Liver (tissue), 3 donors: ENCODE results near the gene F7.

Experiments used
- ATF3 ChIP-seq: IDR thresholded peaks from 2 replicates; pipeline ENCODE4 v1.6.1; 2016; ENCODE audit warnings: antibody characterized with exemption
- FOXA1 ChIP-seq: IDR thresholded peaks from 2 replicates; pipeline ENCODE4 v1.6.1; 2016; ENCODE audit warnings: antibody characterized with exemption
- HNF4A ChIP-seq, 2 donors: conservative IDR thresholded peaks; 2 replicates each; pipeline ENCODE4 v1.6.1; 2016; ENCODE audit warnings: antibody characterized with exemption in 2 of 2, mild to moderate bottlenecking in 2 of 2
- JUND ChIP-seq, 2 donors: IDR thresholded peaks; 2 replicates each; pipeline ENCODE4 v1.6.1; 2016; ENCODE audit warnings: antibody characterized with exemption in 2 of 2
- RAD21 ChIP-seq, 2 donors: IDR thresholded peaks; 2 replicates each; pipeline ENCODE4 v1.6.1; 2016; ENCODE audit warnings: antibody characterized with exemption in 2 of 2, mild to moderate bottlenecking in 2 of 2
- REST ChIP-seq: IDR thresholded peaks from 2 replicates; pipeline ENCODE4 v1.6.1; 2016; ENCODE audit warnings: antibody characterized with exemption, mild to moderate bottlenecking
- SP1 ChIP-seq: IDR thresholded peaks from 2 replicates; pipeline ENCODE4 v1.6.1; 2018; ENCODE audit warnings: antibody characterized with exemption, mild to moderate bottlenecking
- TAF1 ChIP-seq: conservative IDR thresholded peaks from 2 replicates; pipeline ENCODE4 v1.6.1; 2016; ENCODE audit warnings: antibody characterized with exemption, mild to moderate bottlenecking
- YY1 ChIP-seq: IDR thresholded peaks from 2 replicates; pipeline ENCODE4 v1.6.1; 2016; ENCODE audit warnings: antibody characterized with exemption, mild to moderate bottlenecking
- ZBTB33 ChIP-seq: IDR thresholded peaks from 2 replicates; pipeline ENCODE4 v1.6.1; 2016; ENCODE audit warnings: antibody characterized with exemption
- TF ChIP-seq, protein P1 (sequence below): fragments of 150-350 bp; IDR thresholded peaks from 2 replicates; pipeline ENCODE4 v1.5.1; 2017; ENCODE audit warnings: improper control_type of control experiment, low read depth, low read length; ENCODE audit not compliant: missing input control
- donor health status: healthy.
- donor health status: healthy.

- TF ChIP-seq, protein P1, sequence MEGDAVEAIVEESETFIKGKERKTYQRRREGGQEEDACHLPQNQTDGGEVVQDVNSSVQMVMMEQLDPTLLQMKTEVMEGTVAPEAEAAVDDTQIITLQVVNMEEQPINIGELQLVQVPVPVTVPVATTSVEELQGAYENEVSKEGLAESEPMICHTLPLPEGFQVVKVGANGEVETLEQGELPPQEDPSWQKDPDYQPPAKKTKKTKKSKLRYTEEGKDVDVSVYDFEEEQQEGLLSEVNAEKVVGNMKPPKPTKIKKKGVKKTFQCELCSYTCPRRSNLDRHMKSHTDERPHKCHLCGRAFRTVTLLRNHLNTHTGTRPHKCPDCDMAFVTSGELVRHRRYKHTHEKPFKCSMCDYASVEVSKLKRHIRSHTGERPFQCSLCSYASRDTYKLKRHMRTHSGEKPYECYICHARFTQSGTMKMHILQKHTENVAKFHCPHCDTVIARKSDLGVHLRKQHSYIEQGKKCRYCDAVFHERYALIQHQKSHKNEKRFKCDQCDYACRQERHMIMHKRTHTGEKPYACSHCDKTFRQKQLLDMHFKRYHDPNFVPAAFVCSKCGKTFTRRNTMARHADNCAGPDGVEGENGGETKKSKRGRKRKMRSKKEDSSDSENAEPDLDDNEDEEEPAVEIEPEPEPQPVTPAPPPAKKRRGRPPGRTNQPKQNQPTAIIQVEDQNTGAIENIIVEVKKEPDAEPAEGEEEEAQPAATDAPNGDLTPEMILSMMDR = no peak
- TF ChIP-seq ZBTB33 = no peak
- no peak for TF ChIP-seq RAD21 (IDR thresholded peaks at IDR 0.05)
- TF ChIP-seq REST = no peak
- TF ChIP-seq YY1 = no peak
- no peak for TF ChIP-seq HNF4A (conservative IDR thresholded peaks at IDR 0.05)
- TF ChIP-seq TAF1 = no peak
- TF ChIP-seq SP1 = no peak
- no peak for TF ChIP-seq ATF3
- no peak for TF ChIP-seq FOXA1
- no peak for TF ChIP-seq JUND (IDR thresholded peaks at IDR 0.05)
Observed at GRCh38 chr13:113129921-113130750, 24.5 kb downstream of the F7 start.
